T-cell (primary cell): ENCODE data around the gene DIPK1A. TPM values are rescaled to one million over a fixed set of nuclear protein-coding genes. Genes with fewer than 3 reads are reported as not detected.

Experiments
- ATAC-seq, 4 experiments: fragments of 200-7000 bp in 3 of 4; fragments of 150-1000 bp in 1 of 4; cut with Tn5 transposase; replicated peaks in 1 of 4; 1 replicate in 3 of 4; 2 replicates in 1 of 4; pipeline ENCODE4 v1.10.0; 2021; ENCODE audit warnings: moderate library complexity in 3 of 4, mild to moderate bottlenecking in 2 of 4, moderate number of reproducible peaks in 1 of 4
- CTCF ChIA-PET, 2 donors: fragments of 300-600 bp; sonication (Branson Sonifier 250); formaldehyde crosslinking; loops; one replicate each; lab custom pipeline; 2022; ENCODE audit warnings: antibody characterized with exemption in 2 of 2; lab: Charles Lee
- POLR2A ChIA-PET, 2 donors: fragments of 300-600 bp; sonication (Branson Sonifier 250); formaldehyde crosslinking; loops; one replicate each; lab custom pipeline; 2022; ENCODE audit warnings: antibody characterized with exemption in 2 of 2; lab: Charles Lee
- DNase-seq, 35 experiments: peaks; one replicate each; pipeline versions ENCODE4 v3.0.0 to v3.0.0-alpha.2; 2013 to 2023
- H3K27ac ChIP-seq: one replicate; pipeline ENCODE4 v1.5.1; 2013; ENCODE audit warnings: low read length
- H3K27me3 ChIP-seq, 2 experiments: replicated peaks in 1 of 2; 1 replicate in 1 of 2; 2 replicates in 1 of 2; pipeline versions ENCODE4 v1.6.1 to v1.7.0; 2013; ENCODE audit warnings: low read length in 1 of 2, mixed read lengths in 1 of 2; ENCODE audit not compliant: control insufficient read depth in 2 of 2, insufficient read depth in 2 of 2; ENCODE audit errors: extremely low read depth in 1 of 2
- H3K36me3 ChIP-seq, 2 donors: 1 replicate in 1 of 2; 2 replicates in 1 of 2; pipeline versions ENCODE4 v1.6.1 to v1.7.0; 2013; ENCODE audit warnings: low read length in 1 of 2; ENCODE audit not compliant: control insufficient read depth in 2 of 2, insufficient read depth in 1 of 2; ENCODE audit errors: extremely low read depth in 1 of 2
- H3K4me1 ChIP-seq, 2 experiments: 1 replicate in 1 of 2; 2 replicates in 1 of 2; pipeline versions ENCODE4 v1.6.1 to v1.7.0; 2013; ENCODE audit warnings: low read length in 2 of 2, mixed read lengths in 1 of 2; ENCODE audit not compliant: insufficient read depth in 2 of 2, control insufficient read depth in 1 of 2; ENCODE audit errors: extremely low read depth in 1 of 2
- H3K4me3 ChIP-seq, 2 donors: 1 replicate in 1 of 2; 2 replicates in 1 of 2; pipeline versions ENCODE4 v1.5.1 to v1.7.0; 2013; ENCODE audit warnings: mild to moderate bottlenecking in 2 of 2, low read length in 1 of 2, moderate library complexity in 1 of 2; ENCODE audit not compliant: control insufficient read depth in 1 of 2; ENCODE audit errors: extremely low read depth in 1 of 2
- H3K9me3 ChIP-seq: 2 replicates; pipeline ENCODE4 v1.7.0; 2013
- H3K27ac Mint-ChIP-seq, 2 donors: one replicate each; pipeline ENCODE4 v1.8.0; 2020 to 2021; ENCODE audit warnings: mild to moderate bottlenecking in 2 of 2, mixed read lengths in 2 of 2
- H3K27me3 Mint-ChIP-seq, 2 donors: one replicate each; pipeline ENCODE4 v1.8.0; 2021 to 2022; ENCODE audit warnings: mixed read lengths in 2 of 2
- H3K36me3 Mint-ChIP-seq: one replicate; pipeline ENCODE4 v1.8.0; 2021; ENCODE audit warnings: mixed read lengths
- H3K4me1 Mint-ChIP-seq, 3 donors: one replicate each; pipeline ENCODE4 v1.8.0; 2020 to 2022; ENCODE audit warnings: mixed read lengths in 3 of 3, mild to moderate bottlenecking in 1 of 3
- H3K4me3 Mint-ChIP-seq, 3 donors: one replicate each; pipeline ENCODE4 v1.8.0; 2020 to 2022; ENCODE audit warnings: mild to moderate bottlenecking in 3 of 3, mixed read lengths in 3 of 3, moderate library complexity in 3 of 3
- H3K9me3 Mint-ChIP-seq, 3 donors: one replicate each; pipeline ENCODE4 v1.8.0; 2020 to 2022; ENCODE audit warnings: mixed read lengths in 3 of 3
- WGBS: methylation state at CpG from one replicate; pipeline ENCODE4 v1.1.5; 2013; ENCODE audit warnings: missing lambda C conversion rate; ENCODE audit not compliant: insufficient coverage; 5-methylcytosine and 5-hydroxymethylcytosine counted together
- total RNA-seq, 35 experiments: library from RNA in 6 of 35; stranded (reverse) in 6 of 35; fragments of 120-200 nt in 1 of 35; gene quantifications; one replicate each; pipeline versions ENCODE4 v1.2.1 to v1.2.4 and lab custom pipeline; 2013 to 2026

DIPK1A gene
- total RNA-seq, 5 donors from 2014 or later (not counting 1 experiment from before 2014, with no cell fraction given), result 8.9 to 16.0 (median 14.4) TPM

GRCh38 chr1:92858564-92859399, 102.5 kb downstream of the DIPK1A start:
- H3K9me3 ChIP-seq, result no peaks in the 10 kb centered on the region

DNA sequence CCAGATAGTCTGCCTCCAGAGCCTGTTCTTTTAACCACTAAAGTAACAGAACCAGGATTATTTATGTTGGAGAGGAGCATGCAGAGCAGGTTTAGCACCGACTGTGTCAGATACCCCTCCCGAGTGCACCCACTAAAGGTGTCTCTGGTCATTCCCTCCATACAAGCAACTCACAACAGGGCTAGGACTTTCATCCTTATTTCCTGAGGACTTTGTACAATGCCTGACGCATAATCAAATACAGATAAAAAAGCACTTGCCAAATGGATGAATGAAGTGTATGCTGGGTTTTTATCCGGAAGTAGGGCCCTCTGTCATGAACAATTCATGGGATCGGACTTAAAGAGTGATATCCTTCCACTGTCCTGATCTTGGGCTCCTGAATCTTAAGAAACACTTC, 103.4 kb downstream of the DIPK1A start:
- H3K36me3 Mint-ChIP-seq, result peaks cover 6% of the 10 kb centered on the region
- H3K4me3 Mint-ChIP-seq, result no peak overlapping the region
- 100% methylated on average over 2 of the region's 5 CpGs for WGBS
- Histone ChIP-seq H3K36me3 (peaks cover 0 to 6% of the 10 kb centered on the region in 2 donors), H3K4me3 (no peak overlapping the region), H3K9me3 (no peaks in the 10 kb centered on the region), H3K27ac (no peak overlapping the region), H3K4me1 (peaks cover 8% of the 10 kb centered on the region in 2 experiments), H3K27me3 (no peaks in the 10 kb centered on the region)
- POLR2A ChIA-PET, result interaction anchor here in 1 of 2 donors (0.8 to 1.5 kb wide), 2 partner anchors 20 to 105 kb away, joined by 3 to 15 read pairs; no protein-coding TSS in a partner anchor
- ATAC-seq (no peak), DNase-seq (no peak)
- H3K4me1 Mint-ChIP-seq, result peaks cover 25 to 27% (median 27%) of the 10 kb centered on the region in 3 donors
- no peak overlapping the region for H3K27ac Mint-ChIP-seq
- CTCF ChIA-PET, result interaction anchor here (0.5 to 5.1 kb wide), 24 partner anchors 10 to 1568 kb away, joined by 3 to 80 read pairs (median 6); partner anchors contain the start of genes DIPK1A (in 2 of the 2) and RPL5 (in 1 of the 2)
- H3K27me3 Mint-ChIP-seq, result no peaks in the 10 kb centered on the region
- H3K9me3 Mint-ChIP-seq, result peaks cover 0 to 5% (median 0%) of the 10 kb centered on the region in 3 donors

More at GRCh38 chr1:92858564-92859399, 102.5 kb downstream of the DIPK1A start:
- CTCF ChIA-PET, result interaction anchor here (0.5 to 5.1 kb wide), 57 partner anchors 9 to 1567 kb away, joined by 3 to 80 read pairs (median 4); partner anchors contain the start of genes DIPK1A (in 2 of the 2) and RPL5 (in 1 of the 2)
- POLR2A ChIA-PET, result interaction anchor here (0.6 to 1.5 kb wide), 5 partner anchors 21 to 223 kb away, joined by 3 to 15 read pairs (median 3); no protein-coding TSS in a partner anchor
- Mint-ChIP-seq H3K9me3 (peaks cover 0 to 5% (median 0%) of the 10 kb centered on the region in 3 donors), H3K36me3 (peaks cover 6% of the 10 kb centered on the region), H3K4me3 (peak overlapping the region; percentile 44 to 57 (median 49)), H3K27me3 (no peaks in the 10 kb centered on the region), H3K4me1 (peaks cover 20 to 27% (median 23%) of the 10 kb centered on the region in 3 donors), H3K27ac (peak overlapping the region; percentile 59 to 82)
- peak in 30 of 35 experiments; percentile 3 to 87 (median 40) for DNase-seq
- Histone ChIP-seq H3K4me3 (no peak overlapping the region), H3K27ac (no peak overlapping the region), H3K27me3 (no peaks in the 10 kb centered on the region), H3K4me1 (peaks cover 7 to 8% of the 10 kb centered on the region in 2 experiments), H3K36me3 (peaks cover 0 to 6% of the 10 kb centered on the region in 2 donors)
- 13% methylated on average over 9 of the region's 13 CpGs for WGBS
- ATAC-seq, result peak; percentile 88 to 93 (median 91)

- Mint-ChIP-seq H3K36me3 (peaks cover 6% of the 10 kb centered on the region), H3K27me3 (no peaks in the 10 kb centered on the region), H3K27ac (no peak overlapping the region)
Observed at GRCh38 chr1:92855236-92855635, 106.0 kb downstream of the DIPK1A start.

GRCh38 chr1:92854101-92854785, 107.0 kb downstream of the DIPK1A start:
- Mint-ChIP-seq H3K4me3 (no peak overlapping the region), H3K4me1 (peaks cover 27 to 34% (median 31%) of the 10 kb centered on the region in 3 donors), H3K9me3 (peaks cover 0 to 5% (median 0%) of the 10 kb centered on the region in 3 donors), H3K27me3 (no peaks in the 10 kb centered on the region), H3K36me3 (peaks cover 10% of the 10 kb centered on the region), H3K27ac (no peak overlapping the region)
- Histone ChIP-seq H3K9me3 (no peaks in the 10 kb centered on the region), H3K27me3 (no peaks in the 10 kb centered on the region), H3K4me1 (peaks cover 2 to 6% of the 10 kb centered on the region in 2 experiments), H3K4me3 (no peak overlapping the region), H3K27ac (no peak overlapping the region), H3K36me3 (peaks cover 8 to 21% of the 10 kb centered on the region in 2 donors)
- ChIA-PET CTCF (interaction anchor here (0.7 to 1.5 kb wide), 3 partner anchors 133 to 140 kb away, joined by 3 to 7 read pairs (median 5); no protein-coding TSS in a partner anchor), POLR2A (no interaction called here)
- DNase-seq, result no peak
- ATAC-seq, result no peak

More at GRCh38 chr1:92855236-92855635, 106.0 kb downstream of the DIPK1A start:
- ChIA-PET POLR2A (interaction anchor here in 1 of 2 donors (0.7 kb wide), 1 partner anchor 28 kb away, joined by 5 read pairs; no protein-coding TSS in a partner anchor), CTCF (interaction anchor here (0.7 to 5.1 kb wide), 6 partner anchors 27 to 139 kb away, joined by 3 to 80 read pairs (median 4); no protein-coding TSS in a partner anchor)
- ATAC-seq (no peak), DNase-seq (no peak)
- Mint-ChIP-seq H3K4me1 (peaks cover 35 to 39% (median 36%) of the 10 kb centered on the region in 3 donors), H3K4me3 (no peak overlapping the region), H3K9me3 (peaks cover 0 to 5% (median 0%) of the 10 kb centered on the region in 3 donors)
- H3K27ac ChIP-seq, result no peak overlapping the region
- no peaks in the 10 kb centered on the region for H3K9me3 ChIP-seq
- 100% methylated on average over 1 of the region's 4 CpGs for WGBS
- H3K4me1 ChIP-seq, result peaks cover 8 to 13% of the 10 kb centered on the region in 2 experiments
- peaks cover under 1 to 11% of the 10 kb centered on the region in 2 donors for H3K36me3 ChIP-seq
- H3K27me3 ChIP-seq, result no peaks in the 10 kb centered on the region
- no peak overlapping the region for H3K4me3 ChIP-seq

DNA sequence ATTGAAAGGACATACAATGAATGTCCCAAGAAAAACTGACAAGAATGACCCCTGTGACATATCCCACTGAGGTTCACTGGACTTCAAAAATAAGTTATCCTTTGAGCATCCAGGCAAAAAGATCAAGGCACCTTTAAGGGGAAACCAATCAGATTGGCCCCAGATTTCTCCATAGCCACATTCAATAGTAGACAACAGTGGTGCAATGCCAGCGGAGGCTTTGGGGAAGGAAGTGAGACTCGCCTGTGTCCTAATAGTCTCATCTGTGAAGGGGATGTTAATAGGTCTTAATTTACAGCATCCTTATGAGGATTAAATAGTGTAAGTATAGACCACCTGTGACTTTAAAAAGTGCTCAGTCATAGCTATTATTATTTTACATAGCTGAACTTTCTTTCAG, 108.0 kb downstream of the DIPK1A start:
- peaks cover 8 to 25% of the 10 kb centered on the region in 2 donors for H3K36me3 ChIP-seq
- peaks cover 0 to 6% of the 10 kb centered on the region in 2 experiments for H3K4me1 ChIP-seq
- no peaks in the 10 kb centered on the region for H3K9me3 ChIP-seq
- Mint-ChIP-seq H3K9me3 (peaks cover 0 to 5% (median 0%) of the 10 kb centered on the region in 3 donors), H3K4me1 (peaks cover 19 to 27% (median 23%) of the 10 kb centered on the region in 3 donors), H3K4me3 (no peak overlapping the region), H3K27me3 (no peaks in the 10 kb centered on the region), H3K36me3 (peaks cover 10% of the 10 kb centered on the region), H3K27ac (no peak overlapping the region)
- ChIA-PET POLR2A (interaction anchor here in 1 of 2 donors (1.0 kb wide), 1 partner anchor 47 kb away, joined by 8 read pairs; no protein-coding TSS in a partner anchor), CTCF (no interaction called here)
- ATAC-seq, result no peak
- H3K27me3 ChIP-seq, result no peaks in the 10 kb centered on the region
- H3K27ac ChIP-seq, result no peak overlapping the region
- WGBS, result no CpG with 5 or more reads among the region's 2 CpGs
- H3K4me3 ChIP-seq, result no peak overlapping the region
- no peak for DNase-seq
